GM12874 (cell line): ENCODE results near the gene FOXB1.

Experiments used
- TF ChIP-seq, protein P1 (sequence below): IDR thresholded peaks from 2 replicates; pipeline ENCODE4 v1.5.1; 2011; ENCODE audit warnings: low read depth, mild to moderate bottlenecking, control low read depth, low read length, moderate library complexity; ENCODE audit not compliant: insufficient read depth

Gene FOXB1

GRCh38 chr15:59999612-60000112, 4.4 kb upstream of the FOXB1 start:
- TF ChIP-seq, protein P1, sequence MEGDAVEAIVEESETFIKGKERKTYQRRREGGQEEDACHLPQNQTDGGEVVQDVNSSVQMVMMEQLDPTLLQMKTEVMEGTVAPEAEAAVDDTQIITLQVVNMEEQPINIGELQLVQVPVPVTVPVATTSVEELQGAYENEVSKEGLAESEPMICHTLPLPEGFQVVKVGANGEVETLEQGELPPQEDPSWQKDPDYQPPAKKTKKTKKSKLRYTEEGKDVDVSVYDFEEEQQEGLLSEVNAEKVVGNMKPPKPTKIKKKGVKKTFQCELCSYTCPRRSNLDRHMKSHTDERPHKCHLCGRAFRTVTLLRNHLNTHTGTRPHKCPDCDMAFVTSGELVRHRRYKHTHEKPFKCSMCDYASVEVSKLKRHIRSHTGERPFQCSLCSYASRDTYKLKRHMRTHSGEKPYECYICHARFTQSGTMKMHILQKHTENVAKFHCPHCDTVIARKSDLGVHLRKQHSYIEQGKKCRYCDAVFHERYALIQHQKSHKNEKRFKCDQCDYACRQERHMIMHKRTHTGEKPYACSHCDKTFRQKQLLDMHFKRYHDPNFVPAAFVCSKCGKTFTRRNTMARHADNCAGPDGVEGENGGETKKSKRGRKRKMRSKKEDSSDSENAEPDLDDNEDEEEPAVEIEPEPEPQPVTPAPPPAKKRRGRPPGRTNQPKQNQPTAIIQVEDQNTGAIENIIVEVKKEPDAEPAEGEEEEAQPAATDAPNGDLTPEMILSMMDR: no peak

DNA sequence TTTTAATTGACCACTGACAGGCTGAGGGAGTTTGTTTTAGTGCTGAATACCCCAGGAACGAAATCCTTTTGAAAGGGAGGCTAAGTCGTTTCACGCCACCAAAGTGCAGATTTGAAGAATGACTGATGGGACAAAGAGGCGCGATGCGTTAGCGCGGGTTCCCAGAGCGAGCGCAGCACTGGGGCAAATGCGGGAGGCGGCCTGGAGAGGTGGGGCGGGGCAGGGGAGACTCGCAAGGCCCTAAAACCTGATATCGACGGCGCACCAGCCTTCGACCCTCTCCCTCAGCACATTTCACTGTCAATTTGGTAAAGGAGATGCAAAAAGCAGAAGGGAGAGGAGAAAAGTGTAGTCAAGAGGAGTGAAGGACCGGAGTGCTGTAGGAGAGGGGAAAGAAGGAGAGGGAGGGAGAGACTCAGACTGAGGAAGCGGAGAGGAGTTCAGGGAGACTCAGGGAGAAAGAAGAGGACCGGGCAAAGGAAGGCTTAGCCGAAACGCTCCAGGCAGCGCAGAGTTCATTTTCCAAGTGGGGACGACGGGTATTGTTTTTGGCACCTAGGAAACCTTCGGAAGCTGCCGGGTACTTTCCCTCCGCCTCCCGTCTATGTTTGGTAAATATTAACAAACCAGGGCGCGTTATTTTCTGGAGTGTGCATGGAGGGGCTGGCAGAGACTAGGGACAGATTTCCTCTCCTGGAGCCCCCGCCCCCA, 3.8 kb upstream of the FOXB1 start:
- TF ChIP-seq, protein P1: no peak

DNA sequence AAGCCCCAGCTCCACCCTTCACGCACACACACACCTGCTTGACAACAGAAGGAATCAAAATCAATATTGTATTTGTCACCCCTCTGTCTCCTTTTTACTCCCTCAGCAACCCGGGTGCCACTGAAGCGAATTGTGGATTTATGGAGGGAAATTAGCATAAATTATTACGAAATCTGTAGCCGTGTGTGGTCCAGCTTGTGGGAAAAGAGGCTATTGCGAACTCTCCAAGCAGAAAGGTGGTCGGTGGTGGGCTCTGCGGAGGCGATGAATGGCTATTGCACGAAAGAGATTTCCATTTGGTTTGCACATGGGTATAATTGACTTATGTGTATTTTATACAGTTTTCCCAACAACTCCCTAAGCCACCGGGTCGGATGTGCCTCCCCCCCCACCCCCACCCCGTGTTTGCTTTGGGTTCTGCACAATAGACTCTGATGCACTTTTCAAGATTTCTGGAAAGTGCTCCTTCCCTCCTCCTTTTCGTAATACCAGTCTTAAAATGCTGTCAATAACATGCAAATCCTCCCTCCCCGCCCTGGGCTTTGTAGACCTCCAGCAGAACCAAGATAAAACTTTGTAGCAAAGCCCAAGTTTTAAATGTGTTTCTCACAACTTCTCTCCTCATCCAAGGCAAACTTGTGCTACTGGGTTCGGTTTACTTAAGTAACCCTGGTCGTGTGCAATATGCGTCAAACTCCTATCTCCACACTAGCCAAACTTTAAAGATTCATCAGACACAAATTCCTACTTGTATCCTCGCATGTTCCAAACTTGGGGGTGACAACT, 3.1 kb upstream of the FOXB1 start:
- TF ChIP-seq, protein P1: no peak

DNA sequence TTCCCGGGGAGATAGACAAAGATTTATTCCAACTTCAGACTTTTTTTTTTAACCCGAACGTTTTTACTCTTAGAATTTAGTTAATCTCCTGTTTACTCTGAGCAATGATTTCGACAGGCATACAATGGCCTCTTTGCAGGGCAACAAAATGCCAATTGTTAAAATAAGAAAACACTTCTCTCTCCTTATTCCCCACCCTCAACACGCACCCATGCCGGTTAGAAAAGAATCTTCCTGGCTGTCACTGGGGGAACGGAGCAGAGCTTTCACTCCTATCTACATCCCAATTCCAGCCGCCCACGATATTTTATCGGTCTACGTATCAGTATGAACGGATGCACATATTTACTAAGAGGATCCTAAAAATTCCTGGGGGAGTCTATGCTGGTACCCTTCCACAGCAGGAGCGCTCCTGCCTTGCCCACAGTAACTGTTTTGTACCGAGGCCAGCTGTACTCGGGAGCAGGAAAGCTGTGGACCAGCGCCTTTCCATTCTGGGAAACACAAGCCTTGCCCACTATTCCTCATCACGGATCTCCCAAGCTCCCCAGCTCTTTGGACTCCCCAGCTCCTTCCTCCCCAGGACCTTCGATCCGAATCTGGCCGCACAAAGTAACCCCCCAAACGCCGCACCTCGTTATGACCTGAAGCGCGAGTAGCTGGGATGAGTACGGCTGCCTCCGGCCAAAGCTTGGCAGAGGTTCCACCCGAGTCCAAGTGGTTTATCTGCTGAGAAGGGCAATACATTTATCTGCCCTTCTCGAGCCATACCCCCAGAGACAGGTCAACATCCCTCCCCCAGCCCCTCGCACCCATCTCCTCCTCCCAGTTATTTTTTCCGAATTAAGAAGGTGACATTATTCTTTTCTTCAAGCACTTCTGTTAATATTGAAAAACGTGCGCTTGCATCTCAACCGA, 2.2 kb upstream of the FOXB1 start:
- TF ChIP-seq, protein P1: no peak

GRCh38 chr15:60002528-60003218, 1.4 kb upstream of the FOXB1 start:
- TF ChIP-seq, protein P1: no peak

DNA sequence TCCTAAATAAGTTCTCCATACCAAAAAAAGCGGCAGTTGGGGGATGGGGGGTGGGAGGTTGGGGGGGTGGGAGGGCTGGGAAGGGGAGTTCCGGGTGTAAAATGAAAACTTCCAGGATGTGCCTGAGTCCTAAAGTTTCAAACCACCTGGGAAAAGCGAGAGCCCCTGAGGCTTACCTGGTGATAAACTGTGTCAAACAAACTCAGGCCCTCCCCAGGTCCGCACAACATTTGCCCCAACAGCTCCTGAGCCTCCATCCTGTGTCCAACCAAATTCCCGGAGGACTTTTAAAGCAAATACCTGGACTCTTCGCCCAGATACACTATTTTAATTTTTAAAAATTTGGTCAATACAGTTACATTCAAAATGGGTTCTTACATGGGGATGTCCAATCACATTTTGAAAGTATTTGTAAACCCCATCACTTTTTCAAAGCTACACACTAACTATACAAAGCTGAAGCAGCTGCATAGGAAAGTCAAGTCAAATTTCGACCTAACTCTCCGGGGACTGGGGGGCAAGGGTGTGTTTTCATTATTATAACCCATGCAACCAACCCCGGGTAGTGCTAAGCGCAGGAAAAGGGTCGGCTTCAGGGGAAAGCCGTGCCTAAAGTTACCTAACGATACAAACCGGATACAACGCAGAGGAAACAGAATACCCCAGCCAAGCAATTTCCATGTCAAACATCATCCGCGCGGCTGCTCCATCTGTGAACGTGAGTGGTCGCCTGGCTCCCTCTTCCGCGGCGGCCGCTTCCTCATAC, 685 bp upstream of the FOXB1 start:
- TF ChIP-seq, protein P1: no peak
